NCI-H524 treated with DMSO at 0.1 percent for 48 hours (cell line): ENCODE data around the gene DBNDD1.
A peak's percentile ranks its signal among the peaks of the same experiment; 100 is the strongest.

Source experiments
- DNase-seq: peaks from one replicate; lab custom pipeline; 2025; lab: John Stamatoyannopoulos, UW

The DBNDD1 gene

DNA sequence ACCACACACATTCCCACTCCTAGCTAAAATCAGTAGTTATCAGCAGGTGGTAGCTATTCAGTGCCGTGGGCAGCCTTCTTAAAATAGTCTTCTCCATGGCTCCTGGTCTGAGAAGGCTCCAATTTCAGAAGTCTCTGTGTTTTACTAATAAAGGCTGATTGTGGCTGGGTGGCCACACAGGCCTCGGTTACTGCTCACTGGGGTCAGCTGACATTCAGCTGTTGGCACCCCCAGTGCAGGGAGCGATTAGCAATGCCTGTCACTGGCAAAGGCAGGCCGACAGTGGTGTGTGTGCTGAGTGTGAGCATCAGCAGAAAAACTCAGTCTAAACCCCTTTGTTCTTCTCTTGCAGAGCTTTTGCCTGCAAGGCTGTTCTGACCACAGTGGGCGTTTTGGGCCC, 16.6 kb upstream of the DBNDD1 start:
- DNase-seq = no peak

DNA sequence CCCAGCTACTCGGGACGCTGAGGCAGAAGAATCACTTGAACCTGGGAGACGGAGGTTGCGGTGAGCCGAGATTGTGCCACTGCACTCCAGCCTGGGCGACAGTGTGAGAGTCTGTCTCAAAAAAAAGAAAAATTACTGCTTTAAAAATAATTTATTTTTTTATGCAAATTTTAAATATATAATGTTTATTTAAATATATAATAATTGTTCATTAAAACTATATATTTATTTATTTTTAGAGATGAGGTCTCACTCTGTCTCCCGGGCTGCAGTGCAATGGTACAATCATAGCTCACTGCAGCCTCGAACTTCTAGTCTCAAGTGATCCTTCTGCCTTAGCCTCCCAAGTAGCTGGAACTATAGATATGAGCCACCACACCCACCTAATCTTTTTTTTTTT, 15.2 kb upstream of the DBNDD1 start:
- DNase-seq = no peak

- no peak for DNase-seq
Measured at GRCh38 chr16:90033387-90033786, 14.1 kb upstream of the DBNDD1 start.

- no peak for DNase-seq
Measured at GRCh38 chr16:90032674-90033331, 13.5 kb upstream of the DBNDD1 start.

- DNase-seq = no peak
Measured at GRCh38 chr16:90031931-90032673, 12.8 kb upstream of the DBNDD1 start.

DNA sequence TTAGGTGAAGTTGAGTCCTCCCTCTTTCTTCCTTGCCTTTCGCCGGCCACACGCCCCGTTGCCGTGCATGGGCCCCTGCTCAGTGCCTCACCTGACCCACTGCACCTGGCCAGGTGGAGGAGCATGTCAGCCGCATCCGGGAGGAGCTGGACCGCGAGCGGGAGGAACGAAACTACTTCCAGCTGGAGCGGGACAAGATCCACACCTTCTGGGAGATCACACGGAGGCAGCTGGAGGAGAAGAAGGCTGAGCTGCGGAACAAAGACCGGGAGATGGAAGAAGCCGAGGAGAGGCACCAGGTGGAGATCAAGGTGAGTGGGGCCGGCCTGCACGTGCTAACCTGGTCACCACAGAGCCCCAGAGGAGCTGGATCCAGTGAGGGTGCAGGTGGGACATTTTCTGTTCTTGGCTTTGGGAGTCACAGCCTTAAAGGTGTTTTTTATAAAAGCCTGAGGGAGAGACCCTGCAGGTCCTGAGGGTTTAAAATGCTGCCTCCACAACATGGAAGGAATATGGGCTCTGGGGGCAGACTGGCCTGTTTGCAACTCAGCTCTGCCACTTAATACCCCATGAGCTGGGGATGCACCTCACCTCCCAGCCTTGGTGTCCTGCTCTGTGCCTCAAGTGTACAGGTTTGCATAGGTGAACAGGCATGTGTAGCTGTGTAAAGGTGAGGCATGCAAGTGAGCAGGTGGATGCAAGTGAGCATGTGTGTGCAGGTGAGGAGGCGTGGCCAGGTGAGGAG, 12.1 kb upstream of the DBNDD1 start:
- DNase-seq = no peak

- DNase-seq = no peak
Measured at GRCh38 chr16:90028985-90029384, 9.7 kb upstream of the DBNDD1 start.

GRCh38 chr16:90027611-90028010, 8.4 kb upstream of the DBNDD1 start:
- no peak for DNase-seq

DNA sequence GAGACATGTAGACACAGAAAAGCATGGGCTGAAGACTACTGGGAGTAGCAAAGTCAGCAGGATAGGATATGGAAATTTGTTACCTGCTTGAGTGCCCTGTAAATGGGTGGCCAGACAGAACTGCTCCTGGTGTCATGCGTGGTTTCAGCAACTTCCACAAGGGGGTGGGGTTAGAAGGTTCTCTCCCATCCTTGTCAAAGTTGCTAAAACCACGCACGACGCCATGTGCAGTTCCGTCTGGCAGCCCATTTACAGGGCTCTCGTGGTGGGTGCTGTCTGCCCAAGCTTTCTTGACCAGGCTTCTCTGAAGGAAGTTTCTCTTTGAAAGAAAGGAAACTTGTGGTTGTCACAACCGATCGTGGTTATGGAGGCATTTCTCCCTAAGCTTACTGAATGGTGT, 6.9 kb upstream of the DBNDD1 start:
- DNase-seq = no peak

GRCh38 chr16:90023078-90023447, 3.8 kb upstream of the DBNDD1 start:
- DNase-seq = no peak

DNA sequence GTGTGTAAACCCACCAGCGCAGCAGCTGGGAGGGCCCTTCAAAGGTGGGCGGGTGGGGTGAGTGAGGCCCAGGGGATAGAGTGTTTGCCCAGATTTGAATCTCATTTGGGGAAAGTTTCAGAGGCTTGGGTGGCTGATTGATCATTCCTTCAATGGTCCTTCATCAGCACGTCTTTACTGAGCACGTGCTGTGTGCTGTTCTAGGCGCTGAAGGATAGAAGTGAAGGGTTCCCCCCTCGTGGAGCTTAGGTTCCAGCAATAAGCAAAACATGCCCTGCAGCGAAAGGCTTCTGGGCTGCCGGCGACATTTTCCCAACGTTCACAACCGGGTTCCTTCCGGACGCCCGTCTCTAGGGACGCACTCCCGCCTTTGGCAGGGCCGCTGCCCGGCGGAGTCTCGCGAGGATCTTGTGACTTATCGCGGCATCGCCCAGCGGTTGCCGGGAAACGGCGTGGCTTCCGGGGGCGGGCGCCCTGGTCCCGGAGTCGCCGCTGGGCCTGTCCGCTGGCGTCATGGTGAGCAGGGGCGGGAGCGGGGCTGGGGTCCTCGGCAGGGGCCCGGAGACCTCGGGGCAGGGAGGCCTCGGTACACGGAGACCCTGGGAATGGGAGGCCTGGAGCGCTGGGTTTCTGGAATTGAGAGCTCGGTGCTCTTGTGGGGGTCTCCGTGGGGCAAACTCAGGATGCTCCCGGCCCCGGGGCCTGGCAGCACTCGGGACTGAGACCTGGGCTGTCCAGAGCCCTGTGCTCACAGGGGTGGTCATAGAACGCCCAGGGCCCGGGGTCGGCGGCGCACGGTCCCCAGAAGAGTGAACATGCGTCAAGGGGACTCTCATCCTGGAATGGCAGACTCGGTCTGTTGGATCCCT, 3.2 kb upstream of the DBNDD1 start:
- peak; percentile 62 for DNase-seq

DNA sequence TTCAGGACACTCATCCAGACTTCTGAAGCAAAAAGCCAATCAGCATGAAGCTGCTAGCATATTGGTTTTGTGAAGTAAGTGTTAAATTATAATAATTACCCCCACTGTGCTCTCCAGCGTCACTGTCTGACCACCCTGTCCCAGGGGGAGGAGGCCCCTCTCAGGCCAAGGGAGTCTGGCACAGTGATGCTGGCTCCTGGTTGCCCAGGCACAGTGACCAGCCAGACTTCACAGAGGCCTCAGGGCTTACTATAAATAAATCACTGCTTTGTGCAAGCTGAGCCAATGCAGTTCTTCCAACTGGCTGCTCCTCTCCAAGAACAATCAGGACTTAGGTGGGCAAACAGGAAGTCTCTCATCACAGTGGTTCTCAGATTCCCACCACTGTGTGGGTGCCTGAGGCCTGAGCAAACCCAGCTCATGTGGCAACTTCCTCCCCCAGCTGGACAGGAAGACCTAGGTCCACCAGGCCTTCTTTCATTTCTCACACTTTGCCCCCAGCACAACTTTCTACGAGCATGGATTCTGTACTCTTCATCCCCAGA, 1.7 kb upstream of the DBNDD1 start:
- DNase-seq = no peak

- no peak for DNase-seq
Measured at GRCh38 chr16:90020260-90020837, 1.1 kb upstream of the DBNDD1 start.

- no peak for DNase-seq
Measured at GRCh38 chr16:90019543-90020259, 445 bp upstream of the DBNDD1 start.

GRCh38 chr16:90018297-90018651, 982 bp downstream of the DBNDD1 start:
- no peak for DNase-seq

DNA sequence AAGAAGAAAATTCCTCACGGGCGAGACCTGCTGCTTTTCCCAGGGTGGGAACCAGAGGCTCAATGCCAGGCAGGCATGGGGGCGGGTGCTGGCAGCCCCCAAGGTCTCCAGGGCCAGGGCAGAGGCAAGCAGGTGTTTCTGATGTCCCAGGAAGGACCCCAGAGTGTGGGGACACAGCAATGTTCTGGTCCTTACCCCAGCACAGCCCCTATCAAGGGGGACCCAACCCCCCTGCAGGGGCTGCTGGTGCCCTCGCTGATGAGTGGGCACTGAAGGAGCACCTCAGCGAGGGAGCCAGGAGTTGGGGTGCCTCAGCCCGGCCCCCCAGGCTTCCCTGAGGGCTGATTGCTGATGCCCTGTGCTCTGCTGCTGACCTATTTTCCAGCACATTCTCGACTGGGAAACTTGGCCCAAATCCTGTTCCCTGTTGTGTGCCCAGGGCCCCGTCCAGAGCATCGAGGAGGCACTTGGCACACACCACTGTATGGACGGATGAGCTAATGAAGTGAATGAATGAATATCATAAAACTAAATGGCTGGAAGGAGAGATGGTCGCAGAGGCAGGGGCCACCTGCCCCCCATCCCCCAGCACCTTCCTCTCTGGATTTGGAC, 2.8 kb downstream of the DBNDD1 start:
- DNase-seq = no peak

DNA sequence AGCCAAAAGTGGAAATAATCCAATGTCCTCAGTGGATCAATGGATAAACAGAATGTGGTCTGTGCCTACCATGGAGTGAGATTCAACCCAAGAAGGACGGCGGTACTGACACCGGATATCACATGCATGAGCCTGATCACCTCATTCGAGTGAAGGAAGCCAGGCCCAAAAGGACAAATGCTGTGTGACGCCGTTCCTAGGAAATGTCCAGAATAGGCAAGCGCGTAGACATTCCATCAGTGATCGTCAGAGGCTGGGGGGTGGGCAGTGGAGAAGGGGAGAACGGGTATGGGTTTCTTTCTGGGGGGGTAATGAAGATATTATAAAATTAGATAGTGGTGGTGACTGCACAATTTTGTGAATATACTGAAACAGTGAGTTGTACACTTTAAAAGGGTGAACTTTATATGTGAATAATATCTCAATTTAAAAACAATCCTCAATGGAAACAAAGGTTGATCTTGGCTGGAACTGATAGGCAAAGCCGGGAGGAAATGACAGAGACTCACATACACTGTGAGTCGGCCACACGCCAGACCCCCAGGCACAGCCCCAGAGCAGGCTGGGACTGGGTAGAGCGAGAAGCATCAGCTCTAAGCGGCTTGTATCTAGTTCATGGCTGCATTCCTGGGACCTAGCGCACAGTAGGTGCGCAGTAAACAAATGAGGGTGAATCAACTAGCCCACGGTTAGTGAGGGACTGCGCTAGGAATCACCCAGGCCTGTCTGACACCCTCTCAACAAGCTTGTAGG, 3.5 kb downstream of the DBNDD1 start:
- no peak for DNase-seq

- DNase-seq = no peak
Measured at GRCh38 chr16:90012991-90013745, 6.1 kb downstream of the DBNDD1 start.

DNA sequence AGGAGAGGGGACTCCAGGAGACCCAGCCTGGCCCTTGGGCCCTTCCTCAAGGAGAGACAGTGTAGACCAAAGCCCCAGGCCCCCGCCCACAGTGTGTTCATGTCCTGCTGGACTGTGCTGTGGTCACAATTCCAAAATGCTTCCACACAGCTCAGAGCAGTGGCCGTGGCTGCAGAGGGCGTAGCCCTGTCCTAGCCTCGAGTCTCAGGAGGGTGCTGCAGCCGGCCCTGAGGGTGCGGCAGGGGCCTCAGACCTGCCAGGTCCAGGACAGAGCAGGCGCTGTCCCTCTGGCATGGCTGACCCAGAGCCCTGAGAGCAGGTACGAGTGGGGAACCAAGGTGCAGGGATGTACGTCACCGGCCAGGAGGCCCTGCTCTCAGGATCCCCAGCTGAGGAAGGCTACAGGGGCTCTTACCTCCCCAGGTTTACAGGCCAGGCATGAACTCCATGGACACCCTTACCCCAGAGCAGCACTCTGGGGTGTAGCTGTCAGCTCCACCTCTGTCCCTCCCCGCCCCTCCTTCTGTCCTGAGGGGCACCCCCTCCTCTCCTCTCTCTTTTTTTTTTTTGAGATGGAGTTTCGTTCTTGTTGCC, 7.3 kb downstream of the DBNDD1 start:
- no peak for DNase-seq
